Lung (tissue), 12 donors: ENCODE results near the gene BAK1. TPM values are rescaled to one million over a fixed set of nuclear protein-coding genes. Genes with fewer than 3 reads are reported as not detected.

Experiments
- ATAC-seq: fragments of 200-7000 bp; cut with Tn5 transposase; one replicate; pipeline ENCODE4 v1.9.1; 2020; ENCODE audit warnings: moderate number of reproducible peaks; ENCODE audit not compliant: insufficient read depth, low FRiP score
- DNase-seq, 3 donors: peaks; one replicate each; pipeline ENCODE4 v3.0.0-alpha.2; 2013 to 2017
- H3K27ac ChIP-seq, 2 donors: one replicate each; pipeline ENCODE4 v1.5.1; 2013; ENCODE audit warnings: mild to moderate bottlenecking in 2 of 2, moderate library complexity in 2 of 2, control low read depth in 1 of 2, inconsistent platforms in 1 of 2, low read depth in 1 of 2, low read length in 1 of 2
- H3K27me3 ChIP-seq, 3 donors: one replicate each; pipeline ENCODE4 v1.5.1; 2013; ENCODE audit warnings: low read length in 2 of 3; ENCODE audit not compliant: control insufficient read depth in 3 of 3, insufficient read depth in 3 of 3
- H3K36me3 ChIP-seq, 4 donors: one replicate each; pipeline ENCODE4 v1.5.1; 2013; ENCODE audit warnings: low read length in 4 of 4, mild to moderate bottlenecking in 1 of 4, moderate library complexity in 1 of 4; ENCODE audit not compliant: control insufficient read depth in 4 of 4, insufficient read depth in 4 of 4
- H3K4me1 ChIP-seq, 5 donors: one replicate each; pipeline ENCODE4 v1.5.1; 2013; ENCODE audit warnings: low read length in 5 of 5, mild to moderate bottlenecking in 2 of 5, moderate library complexity in 1 of 5; ENCODE audit not compliant: control insufficient read depth in 5 of 5, insufficient read depth in 5 of 5
- H3K4me3 ChIP-seq: one replicate; pipeline ENCODE4 v1.5.1; 2013; ENCODE audit warnings: mild to moderate bottlenecking, control low read depth, moderate library complexity
- H3K9ac ChIP-seq, 2 donors: one replicate each; pipeline ENCODE4 v1.5.1; 2013; ENCODE audit warnings: low read length in 2 of 2, control low read depth in 1 of 2; ENCODE audit not compliant: insufficient read depth in 1 of 2
- H3K9me3 ChIP-seq, 4 donors: one replicate each; pipeline ENCODE4 v1.5.1; 2013; ENCODE audit warnings: low read length in 3 of 4, mild to moderate bottlenecking in 1 of 4, moderate library complexity in 1 of 4; ENCODE audit not compliant: control insufficient read depth in 4 of 4, insufficient read depth in 3 of 4
- CTCF ChIP-seq: IDR thresholded peaks from 2 replicates; pipeline ENCODE4 v1.5.1; 2012; ENCODE audit warnings: mild to moderate bottlenecking; ENCODE audit errors: control extremely low read depth, extremely low read depth
- WGBS, 2 donors: extraction: QIAGEN DNeasy Blood & Tissue Kit; methylation state at CpG; one replicate each; pipeline ENCODE4 v1.1.7; 2013; 5-methylcytosine and 5-hydroxymethylcytosine counted together
- polyA plus RNA-seq, 2 donors: library from polyadenylated mRNA; stranded (reverse); fragments of 200-250 nt; gene quantifications; one replicate each; pipeline ENCODE4 v1.2.1, GENCODE V29; 2013
- total RNA-seq, 2 donors: library from RNA; depleted of rRNA in 1 of 2; stranded (reverse); fragments of >200 nt in 1 of 2; gene quantifications; one replicate each; pipeline ENCODE4 v1.2.1, GENCODE V29; 2014 to 2021
- donor health status: control.
- donor health status: control.
- donor health status: Bipolar disorder and iron deficiency.
- donor health status: healthy.
- donor health status: DM: yes; HTN: yes; CAD: no.

The BAK1 gene
- total and polyA plus RNA-seq, 4 donors, result 7.4 to 25.6 (median 18.9) TPM

GRCh38 chr6:33624856-33625255 lies 44.8 kb upstream of the BAK1 start:
- ATAC-seq (no peak), DNase-seq (no peak)
- Histone ChIP-seq H3K4me1 (peaks cover 0 to 34% (median 11%) of the 10 kb centered on the region in 5 donors), H3K36me3 (peaks cover 0 to 7% (median 2%) of the 10 kb centered on the region in 4 donors), H3K27me3 (no peaks in the 10 kb centered on the region), H3K4me3 (no peak overlapping the region), H3K9me3 (no peaks in the 10 kb centered on the region), H3K9ac (no peak overlapping the region), H3K27ac (no peak overlapping the region)
- 70 to 88% methylated on average over 4 of the region's 4 CpGs for WGBS, 2 donors
- no peak for TF ChIP-seq CTCF

- Histone ChIP-seq H3K4me3 (no peak overlapping the region), H3K27me3 (no peaks in the 10 kb centered on the region), H3K4me1 (peaks cover 0 to 40% (median 11%) of the 10 kb centered on the region in 5 donors), H3K9ac (no peak overlapping the region), H3K9me3 (no peaks in the 10 kb centered on the region), H3K36me3 (peaks cover 0 to 7% (median 2%) of the 10 kb centered on the region in 4 donors), H3K27ac (peak overlapping the region in 1 of 2 donors; percentile 72)
- 77 to 84% methylated on average over 6 of the region's 6 CpGs for WGBS, 2 donors
- ATAC-seq (no peak), DNase-seq (peak in 1 of 3 donors; percentile 47)
- no peak for TF ChIP-seq CTCF
Observed at GRCh38 chr6:33623895-33624381, 43.9 kb upstream of the BAK1 start.

GRCh38 chr6:33622456-33623431 lies 42.7 kb upstream of the BAK1 start:
- no peaks in the 10 kb centered on the region for H3K27me3 ChIP-seq
- H3K36me3 ChIP-seq, result peaks cover 0 to 7% (median 2%) of the 10 kb centered on the region in 4 donors
- no peak for TF ChIP-seq CTCF
- ATAC-seq, result no peak
- H3K4me3 ChIP-seq, result peak overlapping the region; percentile 64
- H3K4me1 ChIP-seq, result peaks cover 0 to 36% (median 7%) of the 10 kb centered on the region in 5 donors
- peak overlapping the region in 1 of 2 donors; percentile 96 for H3K27ac ChIP-seq
- DNase-seq, result peak in 1 of 3 donors; percentile 28
- 47 to 73% methylated on average over 12 of the region's 12 CpGs for WGBS, 2 donors
- peak overlapping the region in 1 of 2 donors; percentile 55 for H3K9ac ChIP-seq
- H3K9me3 ChIP-seq, result no peaks in the 10 kb centered on the region
